Loucy (cell line): ENCODE data around the gene ALDH18A1.

Source experiments
- H2AFZ ChIP-seq: fragments of 200-600 bp; sonication (generic); 2 replicates; pipeline ENCODE4 v1.6.0; 2016; ENCODE audit warnings: antibody characterized with exemption, mild to moderate bottlenecking, low read length, moderate library complexity
- H3F3A ChIP-seq: fragments of 200-600 bp; 2 replicates; pipeline ENCODE4 v1.6.0; 2016; ENCODE audit warnings: antibody characterized with exemption, low read depth, mild to moderate bottlenecking
- H3K27me3 ChIP-seq: fragments of 200-600 bp; sonication (generic); 2 replicates; pipeline ENCODE4 v1.6.1; 2014; ENCODE audit warnings: low read length, mild to moderate bottlenecking; ENCODE audit not compliant: insufficient read depth, poor library complexity, severe bottlenecking
- H3K36me3 ChIP-seq: fragments of 200-600 bp; sonication (generic); 2 replicates; pipeline ENCODE4 v1.6.1; 2016; ENCODE audit warnings: low read length; ENCODE audit not compliant: insufficient read depth
- H3K4me1 ChIP-seq: fragments of 200-600 bp; sonication (generic); 2 replicates; pipeline ENCODE4 v1.5.1; 2014; ENCODE audit warnings: low read length, mild to moderate bottlenecking; ENCODE audit not compliant: insufficient read depth, poor library complexity, severe bottlenecking
- H3K4me2 ChIP-seq: fragments of 200-600 bp; sonication (generic); 2 replicates; pipeline ENCODE4 v1.6.0; 2014; ENCODE audit warnings: antibody characterized with exemption, low read length, low read depth, mild to moderate bottlenecking; ENCODE audit not compliant: poor library complexity, severe bottlenecking
- H3K4me3 ChIP-seq: fragments of 200-600 bp; sonication (generic); 2 replicates; pipeline ENCODE4 v1.5.1; 2014; ENCODE audit warnings: low read length, mild to moderate bottlenecking, mixed read lengths; ENCODE audit not compliant: poor library complexity, severe bottlenecking
- H3K79me2 ChIP-seq: fragments of 200-600 bp; sonication (generic); 2 replicates; pipeline ENCODE4 v1.6.1; 2014; ENCODE audit warnings: low read length; ENCODE audit not compliant: insufficient read depth
- H3K9ac ChIP-seq: fragments of 200-600 bp; sonication (generic); 2 replicates; pipeline ENCODE4 v1.6.0; 2014; ENCODE audit warnings: mild to moderate bottlenecking, low read depth, low read length, moderate library complexity; ENCODE audit not compliant: poor library complexity, severe bottlenecking
- H3K9me2 ChIP-seq: fragments of 200-600 bp; sonication (generic); replicated peaks from 2 replicates; pipeline ENCODE4 v1.6.1; 2016; ENCODE audit warnings: low read depth, low read length, mixed read lengths
- H3K9me3 ChIP-seq: fragments of 200-600 bp; sonication (generic); 2 replicates; pipeline ENCODE4 v1.6.1; 2014; ENCODE audit warnings: mild to moderate bottlenecking, antibody characterized with exemption, low read length, low read depth; ENCODE audit not compliant: insufficient read depth
- H4K20me1 ChIP-seq: fragments of 200-600 bp; sonication (generic); 2 replicates; pipeline ENCODE4 v1.6.0; 2014; ENCODE audit warnings: antibody characterized with exemption, low read length, mild to moderate bottlenecking; ENCODE audit not compliant: insufficient read depth, poor library complexity, severe bottlenecking
- CTCF ChIP-seq: fragments of 200-600 bp; sonication (generic); conservative IDR thresholded peaks from 2 replicates; pipeline ENCODE4 v1.5.1; 2014; ENCODE audit warnings: mild to moderate bottlenecking, antibody characterized with exemption, low read length
- EZH2phosphoT487 ChIP-seq: fragments of 200-600 bp; IDR thresholded peaks from 2 replicates; pipeline ENCODE4 v1.6.1; 2018; ENCODE audit warnings: antibody characterized with exemption, mild to moderate bottlenecking, moderate library complexity, borderline replicate concordance

The ALDH18A1 gene

DNA sequence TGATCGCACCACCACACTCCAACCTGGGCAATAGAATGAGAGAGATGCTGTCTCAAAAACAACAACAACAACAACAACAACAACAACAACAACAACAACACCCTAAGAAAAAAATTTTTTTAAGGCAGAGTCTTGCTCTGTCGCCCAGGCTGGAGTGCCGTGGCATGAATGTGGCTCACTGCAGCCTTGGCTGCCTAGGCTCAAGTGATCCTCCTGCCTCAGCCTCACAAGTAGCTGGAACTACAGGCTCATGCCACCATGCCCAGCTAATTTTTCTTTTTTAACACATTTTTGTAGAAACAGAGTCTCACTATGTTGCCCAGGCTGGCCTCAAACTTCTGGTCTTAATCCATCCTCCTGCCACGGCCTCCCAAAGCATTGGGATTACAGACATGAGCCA is 18.6 kb downstream of the ALDH18A1 start:
- Histone ChIP-seq H3F3A (no peaks in the 10 kb centered on the region), H3K4me3 (no peak overlapping the region), H3K9ac (no peak overlapping the region), H3K9me2 (no peaks in the 10 kb centered on the region), H3K9me3 (no peaks in the 10 kb centered on the region), H3K27me3 (no peaks in the 10 kb centered on the region), H3K79me2 (no peaks in the 10 kb centered on the region), H2AFZ (no peak overlapping the region), H3K4me1 (no peaks in the 10 kb centered on the region), H3K4me2 (no peak overlapping the region), H4K20me1 (peaks cover 3% of the 10 kb centered on the region), H3K36me3 (peaks cover 87% of the 10 kb centered on the region)
- TF ChIP-seq CTCF (no peak), EZH2phosphoT487 (no peak)

DNA sequence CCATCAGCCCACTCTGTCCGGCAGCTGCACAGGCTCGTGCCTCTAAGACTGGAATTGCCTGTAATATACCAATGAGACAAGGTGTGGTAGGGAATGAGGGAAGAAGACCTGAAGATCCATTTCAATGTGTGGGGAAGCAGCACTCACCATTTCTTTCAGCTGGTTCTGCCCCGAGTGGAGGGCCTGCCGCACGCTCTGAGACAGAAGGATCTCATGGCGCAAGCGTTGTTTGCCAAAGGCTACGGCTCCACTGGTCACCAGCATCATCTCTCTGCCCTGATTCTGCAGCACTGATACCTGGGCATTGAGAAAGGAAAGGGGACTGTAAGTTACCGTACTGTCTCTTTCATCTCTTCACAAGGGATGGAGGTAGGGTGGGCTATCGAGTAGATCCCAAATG is 19.4 kb downstream of the ALDH18A1 start:
- H3F3A ChIP-seq = no peaks in the 10 kb centered on the region
- H3K36me3 ChIP-seq = peaks cover 86% of the 10 kb centered on the region
- H3K4me1 ChIP-seq = no peaks in the 10 kb centered on the region
- no peaks in the 10 kb centered on the region for H3K9me3 ChIP-seq
- no peak overlapping the region for H3K4me2 ChIP-seq
- H3K4me3 ChIP-seq = no peak overlapping the region
- H3K9ac ChIP-seq = no peak overlapping the region
- H2AFZ ChIP-seq = no peak overlapping the region
- no peaks in the 10 kb centered on the region for H3K27me3 ChIP-seq
- H4K20me1 ChIP-seq = no peaks in the 10 kb centered on the region
- H3K79me2 ChIP-seq = no peaks in the 10 kb centered on the region
- TF ChIP-seq EZH2phosphoT487 = no peak
- TF ChIP-seq CTCF = no peak
- H3K9me2 ChIP-seq = no peaks in the 10 kb centered on the region

DNA sequence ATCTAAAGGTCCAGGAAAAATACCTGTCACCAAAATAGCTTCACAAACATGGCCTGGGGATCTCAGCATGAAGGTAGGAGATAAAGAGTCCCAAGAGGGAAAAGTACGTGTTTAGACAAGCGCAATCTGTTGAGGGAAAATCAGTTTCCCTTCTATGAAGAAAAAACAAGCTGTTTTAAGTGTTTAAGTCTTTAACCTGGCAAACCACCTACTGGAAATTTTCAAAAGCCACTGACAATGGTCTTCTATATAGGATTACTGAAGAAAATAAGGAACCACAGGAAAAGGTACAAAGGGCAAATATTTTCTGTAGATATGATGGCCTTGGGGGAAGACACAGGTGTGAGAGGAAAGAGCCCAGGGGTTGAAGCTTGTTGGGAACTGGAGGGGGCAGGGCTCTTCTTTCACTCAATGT is 21.2 kb downstream of the ALDH18A1 start:
- H3K4me1 ChIP-seq = no peaks in the 10 kb centered on the region
- no peaks in the 10 kb centered on the region for H3K9me3 ChIP-seq
- H3K4me3 ChIP-seq = no peak overlapping the region
- no peak overlapping the region for H3K9ac ChIP-seq
- no peaks in the 10 kb centered on the region for H3K9me2 ChIP-seq
- peaks cover 83% of the 10 kb centered on the region for H3K36me3 ChIP-seq
- H2AFZ ChIP-seq = no peak overlapping the region
- no peak overlapping the region for H3K4me2 ChIP-seq
- H3K27me3 ChIP-seq = no peaks in the 10 kb centered on the region
- no peaks in the 10 kb centered on the region for H3K79me2 ChIP-seq
- TF ChIP-seq EZH2phosphoT487 (no peak), CTCF (no peak)
- H3F3A ChIP-seq = no peaks in the 10 kb centered on the region
- no peaks in the 10 kb centered on the region for H4K20me1 ChIP-seq
